ENCODE results near the gene THADA.

- TF ChIP-seq, protein P1, sequence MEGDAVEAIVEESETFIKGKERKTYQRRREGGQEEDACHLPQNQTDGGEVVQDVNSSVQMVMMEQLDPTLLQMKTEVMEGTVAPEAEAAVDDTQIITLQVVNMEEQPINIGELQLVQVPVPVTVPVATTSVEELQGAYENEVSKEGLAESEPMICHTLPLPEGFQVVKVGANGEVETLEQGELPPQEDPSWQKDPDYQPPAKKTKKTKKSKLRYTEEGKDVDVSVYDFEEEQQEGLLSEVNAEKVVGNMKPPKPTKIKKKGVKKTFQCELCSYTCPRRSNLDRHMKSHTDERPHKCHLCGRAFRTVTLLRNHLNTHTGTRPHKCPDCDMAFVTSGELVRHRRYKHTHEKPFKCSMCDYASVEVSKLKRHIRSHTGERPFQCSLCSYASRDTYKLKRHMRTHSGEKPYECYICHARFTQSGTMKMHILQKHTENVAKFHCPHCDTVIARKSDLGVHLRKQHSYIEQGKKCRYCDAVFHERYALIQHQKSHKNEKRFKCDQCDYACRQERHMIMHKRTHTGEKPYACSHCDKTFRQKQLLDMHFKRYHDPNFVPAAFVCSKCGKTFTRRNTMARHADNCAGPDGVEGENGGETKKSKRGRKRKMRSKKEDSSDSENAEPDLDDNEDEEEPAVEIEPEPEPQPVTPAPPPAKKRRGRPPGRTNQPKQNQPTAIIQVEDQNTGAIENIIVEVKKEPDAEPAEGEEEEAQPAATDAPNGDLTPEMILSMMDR (IDR thresholded peaks at IDR 0.05) = no peak
- TF ChIP-seq POLR2A (IDR thresholded peaks at IDR 0.05) = no peak
Observed at GRCh38 chr2:43306197-43306596, 289.6 kb downstream of the THADA start.

All from thyroid gland (tissue), 4 donors.